ENCODE measurements around the gene HCAR1. TPM values are rescaled to one million over a fixed set of nuclear protein-coding genes. Genes with fewer than 3 reads are reported as not detected.
"Not testable (repeated sequence)": the region's sequence is repeated elsewhere in the genome, so short reads cannot be mapped to it uniquely, and the experiment has no call there.

The HCAR1 gene
- total RNA-seq, 2 experiments from 2014 or later = 0.08 TPM

- DNase-seq = no peak
- Mint-ChIP-seq H3K36me3 (ENCODE audit: low read depth) (no peaks in the 10 kb centered on the region), H3K27ac (no peak overlapping the region), H3K27me3 (ENCODE audit: low read depth) (no peaks in the 10 kb centered on the region), H3K4me3 (no peak overlapping the region), H3K4me1 (ENCODE audit: low read depth) (peaks cover 4% of the 10 kb centered on the region), H3K9me3 (ENCODE audit: insufficient read depth) (no peaks in the 10 kb centered on the region)
- no peak for ATAC-seq
- ChIA-PET POLR2A (no interaction called here), CTCF (no interaction called here)
Observed at GRCh38 chr12:122687086-122687485, 43.6 kb downstream of the HCAR1 start.

- Mint-ChIP-seq H3K27me3 (ENCODE audit: low read depth) (no peaks in the 10 kb centered on the region), H3K4me3 (no peak overlapping the region), H3K36me3 (ENCODE audit: low read depth) (no peaks in the 10 kb centered on the region), H3K4me1 (ENCODE audit: low read depth) (peaks cover 2% of the 10 kb centered on the region), H3K9me3 (ENCODE audit: insufficient read depth) (no peaks in the 10 kb centered on the region), H3K27ac (no peak overlapping the region)
- no peak for DNase-seq
- ChIA-PET POLR2A (no interaction called here), CTCF (no interaction called here)
- no peak for ATAC-seq
Observed at GRCh38 chr12:122686538-122686937, 44.1 kb downstream of the HCAR1 start.

- ChIA-PET POLR2A (no interaction called here), CTCF (no interaction called here)
- DNase-seq = no peak
- H3K36me3 Mint-ChIP-seq (ENCODE audit: low read depth) = no peaks in the 10 kb centered on the region
- no peaks in the 10 kb centered on the region for H3K4me1 Mint-ChIP-seq (ENCODE audit: low read depth)
- no peak overlapping the region for H3K27ac Mint-ChIP-seq
- H3K9me3 Mint-ChIP-seq (ENCODE audit: insufficient read depth) = no peaks in the 10 kb centered on the region
- no peaks in the 10 kb centered on the region for H3K27me3 Mint-ChIP-seq (ENCODE audit: low read depth)
- no peak overlapping the region for H3K4me3 Mint-ChIP-seq
- no peak for ATAC-seq
Observed at GRCh38 chr12:122684297-122684813, 46.3 kb downstream of the HCAR1 start.

- no peak for DNase-seq
- ATAC-seq = no peak
- no peaks in the 10 kb centered on the region for H3K36me3 Mint-ChIP-seq (ENCODE audit: low read depth)
- H3K4me3 Mint-ChIP-seq = no peak overlapping the region
- H3K27ac Mint-ChIP-seq = no peak overlapping the region
- ChIA-PET POLR2A (no interaction called here), CTCF (no interaction called here)
- no peaks in the 10 kb centered on the region for H3K27me3 Mint-ChIP-seq (ENCODE audit: low read depth)
- no peaks in the 10 kb centered on the region for H3K9me3 Mint-ChIP-seq (ENCODE audit: insufficient read depth)
- no peaks in the 10 kb centered on the region for H3K4me1 Mint-ChIP-seq (ENCODE audit: low read depth)
Observed at GRCh38 chr12:122681814-122682213, 48.8 kb downstream of the HCAR1 start.

GRCh38 chr12:122680989-122681388 is 49.7 kb downstream of the HCAR1 start:
- H3K27ac Mint-ChIP-seq; H3K27me3 Mint-ChIP-seq (ENCODE audit: low read depth); H3K9me3 Mint-ChIP-seq (ENCODE audit: insufficient read depth); CTCF ChIA-PET; H3K36me3 Mint-ChIP-seq (ENCODE audit: low read depth); H3K4me1 Mint-ChIP-seq (ENCODE audit: low read depth); DNase-seq; ATAC-seq; H3K4me3 Mint-ChIP-seq: not testable (repeated sequence)
- POLR2A ChIA-PET = interaction anchor here (0.6 kb wide), 1 partner anchor 374 kb away, joined by 3 read pairs; no protein-coding TSS in a partner anchor

GRCh38 chr12:122676781-122677180 is 53.9 kb downstream of the HCAR1 start:
- POLR2A ChIA-PET; H3K9me3 Mint-ChIP-seq (ENCODE audit: insufficient read depth); ATAC-seq; H3K4me3 Mint-ChIP-seq; H3K27me3 Mint-ChIP-seq (ENCODE audit: low read depth); H3K36me3 Mint-ChIP-seq (ENCODE audit: low read depth); H3K4me1 Mint-ChIP-seq (ENCODE audit: low read depth); H3K27ac Mint-ChIP-seq; CTCF ChIA-PET; DNase-seq: not testable (repeated sequence)

Other genes with a start within 250 kb of the HCAR1 start
- gene ZCCHC8, start 229.9 kb downstream of the HCAR1 start, total RNA-seq = 10 to 100 TPM; 41.3 to 45.3 TPM
- gene RSRC2, start 203.9 kb downstream of the HCAR1 start, total RNA-seq = 100 to 1,000 TPM in 1 of 2 experiments, 10 to 100 TPM in 1; 96.1 to 106 TPM
- 100 to 1,000 TPM; 139 to 147 TPM for gene KNTC1, start 203.6 kb downstream of the HCAR1 start, total RNA-seq
- not detected for gene HCAR2, start 27.5 kb downstream of the HCAR1 start, total RNA-seq
- gene HCAR3, start 14.0 kb downstream of the HCAR1 start, total RNA-seq = not detected
- gene DENR, start 22.0 kb upstream of the HCAR1 start, total RNA-seq = 10 to 100 TPM; 54.6 to 54.9 TPM
- under 1 TPM; 0.60 to 0.63 TPM for gene CCDC62, start 43.7 kb upstream of the HCAR1 start, total RNA-seq
- 10 to 100 TPM; 36.2 to 37.4 TPM for gene HIP1R, start 104.6 kb upstream of the HCAR1 start, total RNA-seq
- gene VPS37B, start 165.3 kb upstream of the HCAR1 start, total RNA-seq = 10 to 100 TPM; 24.9 to 26.5 TPM
- gene ABCB9, start 235.6 kb upstream of the HCAR1 start, total RNA-seq = 1 to 10 TPM; 5.9 to 6.0 TPM
- gene OGFOD2, start 244.4 kb upstream of the HCAR1 start, total RNA-seq = 10 to 100 TPM; 24.1 to 27.0 TPM
- 100 to 1,000 TPM; 204 to 213 TPM for gene ARL6IP4, start 249.8 kb upstream of the HCAR1 start, total RNA-seq